ENCODE data around the gene TASOR2.

GRCh38 chr10:5634918-5635317 is 49.7 kb upstream of the TASOR2 start:
- TF ChIP-seq HDAC6 (IDR thresholded peaks at IDR 0.05; ENCODE audit: low read depth, low read length) (no peak), KDM1A (IDR thresholded peaks at IDR 0.05) (no peak), MGA (IDR thresholded peaks at IDR 0.05) (no peak)

Measured in K562 (cell line).